Measurements from ENCODE around the gene PDCL3.
A peak's percentile ranks its signal among the peaks of the same experiment; 100 is the strongest.

The PDCL3 gene

DNA sequence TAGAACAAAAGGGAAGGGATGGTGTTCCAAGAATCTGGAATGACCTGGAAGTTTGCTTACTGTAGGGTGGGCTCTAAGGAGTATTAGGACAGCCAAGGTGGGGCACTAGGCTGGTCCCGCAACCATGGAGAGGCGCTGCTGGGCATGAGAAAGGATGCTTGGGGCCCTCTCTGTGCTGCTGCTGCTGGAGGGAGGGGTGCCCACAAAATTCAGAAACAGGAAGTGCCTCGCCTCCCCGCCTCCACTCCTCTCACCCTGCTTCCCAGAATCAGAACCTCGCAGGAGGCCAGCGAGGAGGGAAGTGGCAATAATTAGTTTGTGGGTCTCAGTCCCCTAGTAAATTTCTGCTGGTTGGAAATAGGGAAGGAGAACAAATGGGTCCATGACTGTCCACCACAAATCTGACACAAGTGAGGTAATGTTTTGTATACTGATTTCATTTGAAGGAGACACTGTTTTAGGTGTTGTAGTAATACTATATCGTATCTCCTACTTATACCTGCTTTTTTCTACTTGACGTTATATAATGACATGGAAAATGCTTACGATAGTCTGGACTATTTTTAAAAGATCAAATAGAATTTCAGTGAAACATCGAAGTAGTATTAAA lies 7.9 kb upstream of the PDCL3 start:
- no peak overlapping the region for H3K4me3 ChIP-seq (ENCODE audit: insufficient read depth, low read depth, low read length, poor library complexity, severe bottlenecking)
- H3K36me3 ChIP-seq (ENCODE audit: control insufficient read depth, insufficient read depth, low read length), result no peaks in the 10 kb centered on the region
- peaks cover 11% of the 10 kb centered on the region for H3K4me1 ChIP-seq (ENCODE audit: control insufficient read depth, insufficient read depth, low read length, poor library complexity, severe bottlenecking)
- DNase-seq, result peak in 1 of 3 donors; percentile 8
- no peaks in the 10 kb centered on the region for H3K9me3 ChIP-seq (ENCODE audit: control insufficient read depth, low read length)
- peak overlapping the region; percentile 20 for H3K27ac ChIP-seq (ENCODE audit: insufficient read depth, low read length, poor library complexity, severe bottlenecking)
- H3K27me3 ChIP-seq (replicated peaks; ENCODE audit: control insufficient read depth, insufficient read depth, low read length, poor library complexity, severe bottlenecking), result no peaks in the 10 kb centered on the region

DNA sequence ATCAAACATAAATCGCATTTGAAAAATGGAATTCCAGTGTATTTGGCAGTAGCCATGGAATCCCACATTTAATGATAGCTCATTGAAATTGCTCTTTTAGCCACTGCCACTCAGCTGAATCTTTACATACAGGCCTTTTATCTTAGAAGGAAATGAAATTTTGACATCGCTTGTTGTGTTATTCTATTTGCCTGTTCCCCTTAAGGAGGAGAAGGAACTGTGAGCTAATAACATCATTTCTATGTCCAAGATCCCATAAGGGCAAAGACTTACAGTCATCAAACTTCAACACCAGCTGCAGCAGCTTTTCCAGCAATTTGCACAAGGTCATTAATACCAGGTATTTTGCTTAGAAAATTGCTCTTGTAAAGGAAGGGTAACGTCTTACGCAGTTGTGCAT lies 6.0 kb upstream of the PDCL3 start:
- Histone ChIP-seq H3K4me1 (ENCODE audit: control insufficient read depth, insufficient read depth, low read length, poor library complexity, severe bottlenecking) (peaks cover 17% of the 10 kb centered on the region), H3K9me3 (ENCODE audit: control insufficient read depth, low read length) (no peaks in the 10 kb centered on the region), H3K36me3 (ENCODE audit: control insufficient read depth, insufficient read depth, low read length) (no peaks in the 10 kb centered on the region), H3K4me3 (ENCODE audit: insufficient read depth, low read depth, low read length, poor library complexity, severe bottlenecking) (no peak overlapping the region), H3K27me3 (replicated peaks; ENCODE audit: control insufficient read depth, insufficient read depth, low read length, poor library complexity, severe bottlenecking) (no peaks in the 10 kb centered on the region), H3K27ac (ENCODE audit: insufficient read depth, low read length, poor library complexity, severe bottlenecking) (no peak overlapping the region)
- DNase-seq, result no peak

DNA sequence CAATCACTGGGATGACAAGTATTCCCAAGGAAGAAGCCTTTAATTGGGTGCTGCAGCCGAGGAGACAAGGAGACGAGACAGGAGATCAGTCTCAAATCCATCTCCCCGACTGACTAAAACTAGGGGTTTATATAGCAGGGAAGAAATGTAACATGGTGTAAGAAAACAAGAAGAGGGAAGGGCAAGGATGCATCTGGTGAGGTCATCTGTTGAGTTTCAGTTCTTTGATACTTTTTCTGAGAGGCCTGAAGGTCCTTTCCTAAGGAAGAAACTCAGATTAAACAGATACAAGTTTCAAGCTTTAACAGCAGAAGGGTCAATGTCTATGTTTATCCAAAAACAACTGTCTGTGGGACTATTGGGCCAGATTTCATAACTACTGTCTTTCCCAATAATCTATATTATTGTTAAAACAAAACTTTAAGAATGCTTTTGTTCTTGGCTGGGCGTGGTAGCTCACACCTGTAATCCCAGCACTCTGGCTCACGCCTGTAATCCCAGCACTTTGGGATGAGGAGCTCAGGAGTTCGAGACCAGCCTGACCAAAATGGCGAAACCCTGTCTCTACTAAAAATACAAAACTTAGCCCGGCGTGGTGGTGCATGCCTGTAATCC lies 2.5 kb upstream of the PDCL3 start:
- no peaks in the 10 kb centered on the region for H3K36me3 ChIP-seq (ENCODE audit: control insufficient read depth, insufficient read depth, low read length)
- no peak overlapping the region for H3K4me3 ChIP-seq (ENCODE audit: insufficient read depth, low read depth, low read length, poor library complexity, severe bottlenecking)
- H3K27ac ChIP-seq (ENCODE audit: insufficient read depth, low read length, poor library complexity, severe bottlenecking), result no peak overlapping the region
- no peaks in the 10 kb centered on the region for H3K9me3 ChIP-seq (ENCODE audit: control insufficient read depth, low read length)
- H3K4me1 ChIP-seq (ENCODE audit: control insufficient read depth, insufficient read depth, low read length, poor library complexity, severe bottlenecking), result peaks cover 16% of the 10 kb centered on the region
- DNase-seq, result no peak
- no peaks in the 10 kb centered on the region for H3K27me3 ChIP-seq (replicated peaks; ENCODE audit: control insufficient read depth, insufficient read depth, low read length, poor library complexity, severe bottlenecking)

DNA sequence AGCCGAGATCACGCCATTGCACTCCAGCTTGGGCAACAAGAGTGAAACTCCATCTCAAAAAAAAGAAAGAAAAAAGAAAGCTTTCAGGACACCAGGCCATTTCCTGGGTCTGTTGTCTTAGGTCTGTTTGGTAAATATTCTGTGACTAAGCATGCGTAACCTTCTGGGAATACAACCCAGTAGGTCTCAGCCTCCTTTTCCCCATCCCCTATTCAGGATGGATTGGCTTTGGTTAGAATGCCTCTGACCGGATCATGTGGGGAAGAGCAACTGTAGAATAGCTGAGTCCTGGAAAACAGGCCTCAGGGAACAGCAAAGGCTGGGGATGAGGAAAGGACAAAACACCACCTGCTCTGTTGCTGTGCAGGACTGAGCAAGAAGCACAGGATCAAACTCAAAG lies 1.6 kb upstream of the PDCL3 start:
- Histone ChIP-seq H3K4me3 (ENCODE audit: insufficient read depth, low read depth, low read length, poor library complexity, severe bottlenecking) (no peak overlapping the region), H3K27ac (ENCODE audit: insufficient read depth, low read length, poor library complexity, severe bottlenecking) (peak overlapping the region; percentile 88), H3K9me3 (ENCODE audit: control insufficient read depth, low read length) (no peaks in the 10 kb centered on the region), H3K4me1 (ENCODE audit: control insufficient read depth, insufficient read depth, low read length, poor library complexity, severe bottlenecking) (peaks cover 15% of the 10 kb centered on the region), H3K36me3 (ENCODE audit: control insufficient read depth, insufficient read depth, low read length) (peaks cover under 1% of the 10 kb centered on the region), H3K27me3 (replicated peaks; ENCODE audit: control insufficient read depth, insufficient read depth, low read length, poor library complexity, severe bottlenecking) (no peaks in the 10 kb centered on the region)
- DNase-seq, result no peak

DNA sequence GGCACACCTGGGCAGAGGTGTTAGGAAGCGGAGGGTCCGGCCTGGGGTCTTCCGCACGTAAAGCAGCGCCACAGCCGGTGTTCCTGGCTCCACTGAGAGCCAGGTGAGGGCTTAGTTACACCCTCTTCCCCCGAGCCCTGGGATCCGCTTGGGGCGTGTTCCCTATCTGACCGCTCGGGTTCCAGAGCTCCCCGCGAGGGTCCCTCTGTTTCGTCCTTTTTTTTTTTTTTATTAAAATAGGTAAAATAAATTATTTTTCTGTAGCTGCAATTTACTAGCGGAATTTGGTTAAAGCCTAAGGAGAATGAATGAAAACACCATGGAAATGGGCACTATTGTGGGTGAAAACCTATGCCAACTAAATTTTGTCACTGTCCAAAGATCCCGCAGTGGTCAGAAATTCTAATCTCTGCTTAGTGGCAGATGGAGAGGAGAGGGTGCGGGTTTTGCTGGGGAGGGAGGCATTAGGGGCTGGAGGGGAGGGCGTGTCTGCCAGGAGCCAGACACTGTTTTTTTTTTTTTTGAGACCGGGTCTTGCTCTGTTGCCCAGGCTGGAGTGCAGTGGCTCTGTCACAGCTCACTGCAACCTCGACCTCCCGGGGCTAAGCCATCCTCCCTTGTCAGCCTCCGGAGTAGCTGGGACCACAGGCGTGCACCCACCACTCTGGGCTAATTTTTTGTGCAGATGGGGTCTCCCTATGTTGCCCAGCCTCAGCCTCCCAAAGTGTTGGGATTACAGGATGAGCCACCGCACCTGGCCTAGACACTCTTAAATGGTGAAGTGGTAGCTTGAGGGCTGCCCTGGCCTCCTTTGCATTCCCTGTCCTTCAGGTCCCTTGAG lies 834 bp downstream of the PDCL3 start:
- no peaks in the 10 kb centered on the region for H3K9me3 ChIP-seq (ENCODE audit: control insufficient read depth, low read length)
- H3K27ac ChIP-seq (ENCODE audit: insufficient read depth, low read length, poor library complexity, severe bottlenecking), result peak overlapping the region; percentile 88
- no peak for DNase-seq
- peaks cover 15% of the 10 kb centered on the region for H3K4me1 ChIP-seq (ENCODE audit: control insufficient read depth, insufficient read depth, low read length, poor library complexity, severe bottlenecking)
- peaks cover 15% of the 10 kb centered on the region for H3K36me3 ChIP-seq (ENCODE audit: control insufficient read depth, insufficient read depth, low read length)
- peak overlapping the region; percentile 92 for H3K4me3 ChIP-seq (ENCODE audit: insufficient read depth, low read depth, low read length, poor library complexity, severe bottlenecking)
- H3K27me3 ChIP-seq (replicated peaks; ENCODE audit: control insufficient read depth, insufficient read depth, low read length, poor library complexity, severe bottlenecking), result no peaks in the 10 kb centered on the region

DNA sequence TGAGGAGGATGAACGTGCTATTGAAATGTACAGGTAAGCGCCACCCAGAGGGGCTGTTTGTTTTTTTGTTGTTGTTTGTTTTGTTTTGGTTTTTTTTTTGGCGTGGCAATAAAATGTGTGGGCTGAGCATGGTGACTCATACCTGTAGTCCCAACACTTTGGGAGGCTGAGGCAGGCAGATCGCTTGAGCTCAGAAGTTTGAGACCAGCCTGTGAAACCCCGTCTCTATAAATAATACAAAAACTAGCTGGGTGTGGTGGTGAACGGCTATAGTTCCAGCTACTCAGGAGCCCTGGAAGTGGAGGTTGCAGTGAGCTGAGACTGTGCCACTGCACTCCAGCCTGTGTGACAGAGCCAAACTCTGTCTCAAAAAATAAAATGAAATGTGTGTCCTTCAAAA lies 6.2 kb downstream of the PDCL3 start:
- peaks cover 38% of the 10 kb centered on the region for H3K36me3 ChIP-seq (ENCODE audit: control insufficient read depth, insufficient read depth, low read length)
- DNase-seq, result no peak
- H3K4me3 ChIP-seq (ENCODE audit: insufficient read depth, low read depth, low read length, poor library complexity, severe bottlenecking), result no peak overlapping the region
- H3K4me1 ChIP-seq (ENCODE audit: control insufficient read depth, insufficient read depth, low read length, poor library complexity, severe bottlenecking), result peaks cover under 1% of the 10 kb centered on the region
- H3K27ac ChIP-seq (ENCODE audit: insufficient read depth, low read length, poor library complexity, severe bottlenecking), result no peak overlapping the region
- no peaks in the 10 kb centered on the region for H3K9me3 ChIP-seq (ENCODE audit: control insufficient read depth, low read length)
- H3K27me3 ChIP-seq (replicated peaks; ENCODE audit: control insufficient read depth, insufficient read depth, low read length, poor library complexity, severe bottlenecking), result no peaks in the 10 kb centered on the region

DNA sequence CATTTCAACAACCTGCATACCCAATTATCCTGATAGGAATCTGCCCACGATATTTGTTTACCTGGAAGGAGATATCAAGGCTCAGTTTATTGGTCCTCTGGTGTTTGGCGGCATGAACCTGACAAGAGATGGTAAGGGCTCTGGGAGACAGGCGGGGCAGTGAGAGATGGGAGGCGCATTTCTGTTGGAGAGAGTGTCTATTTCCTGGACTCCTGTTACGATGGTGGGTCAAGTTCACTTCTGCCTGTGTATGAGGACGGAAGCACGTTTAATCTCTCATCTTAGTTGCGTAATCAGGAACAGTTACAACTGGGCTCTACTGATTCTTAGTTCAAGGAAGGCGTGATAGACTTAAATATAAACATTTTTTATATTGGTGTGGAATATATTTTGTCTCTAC lies 8.9 kb downstream of the PDCL3 start:
- Histone ChIP-seq H3K36me3 (ENCODE audit: control insufficient read depth, insufficient read depth, low read length) (peaks cover 41% of the 10 kb centered on the region), H3K4me1 (ENCODE audit: control insufficient read depth, insufficient read depth, low read length, poor library complexity, severe bottlenecking) (no peaks in the 10 kb centered on the region), H3K27me3 (replicated peaks; ENCODE audit: control insufficient read depth, insufficient read depth, low read length, poor library complexity, severe bottlenecking) (no peaks in the 10 kb centered on the region), H3K27ac (ENCODE audit: insufficient read depth, low read length, poor library complexity, severe bottlenecking) (no peak overlapping the region), H3K9me3 (ENCODE audit: control insufficient read depth, low read length) (no peaks in the 10 kb centered on the region), H3K4me3 (ENCODE audit: insufficient read depth, low read depth, low read length, poor library complexity, severe bottlenecking) (no peak overlapping the region)
- no peak for DNase-seq

DNA sequence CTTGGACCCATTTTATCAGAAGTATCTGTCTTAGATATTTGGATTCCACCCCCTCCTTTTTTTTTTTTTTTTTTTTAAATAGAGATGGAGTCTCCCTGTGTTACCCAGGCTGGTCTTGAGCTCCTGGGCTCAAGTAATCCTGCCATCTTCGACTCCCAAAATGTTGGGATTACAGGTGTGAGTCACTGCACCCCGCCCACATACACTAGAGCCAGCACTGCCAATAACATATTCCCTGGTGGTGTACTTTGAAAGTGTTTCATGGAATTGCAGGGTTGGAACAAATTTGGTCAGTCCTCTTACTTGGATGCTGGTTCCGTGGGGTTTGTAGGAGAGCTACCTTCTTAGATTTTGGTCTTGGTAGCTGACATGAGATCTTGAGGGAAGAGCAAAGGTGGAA lies 15.0 kb downstream of the PDCL3 start:
- Histone ChIP-seq H3K36me3 (ENCODE audit: control insufficient read depth, insufficient read depth, low read length) (peaks cover 8% of the 10 kb centered on the region), H3K9me3 (ENCODE audit: control insufficient read depth, low read length) (no peaks in the 10 kb centered on the region)
- DNase-seq, result no peak

DNA sequence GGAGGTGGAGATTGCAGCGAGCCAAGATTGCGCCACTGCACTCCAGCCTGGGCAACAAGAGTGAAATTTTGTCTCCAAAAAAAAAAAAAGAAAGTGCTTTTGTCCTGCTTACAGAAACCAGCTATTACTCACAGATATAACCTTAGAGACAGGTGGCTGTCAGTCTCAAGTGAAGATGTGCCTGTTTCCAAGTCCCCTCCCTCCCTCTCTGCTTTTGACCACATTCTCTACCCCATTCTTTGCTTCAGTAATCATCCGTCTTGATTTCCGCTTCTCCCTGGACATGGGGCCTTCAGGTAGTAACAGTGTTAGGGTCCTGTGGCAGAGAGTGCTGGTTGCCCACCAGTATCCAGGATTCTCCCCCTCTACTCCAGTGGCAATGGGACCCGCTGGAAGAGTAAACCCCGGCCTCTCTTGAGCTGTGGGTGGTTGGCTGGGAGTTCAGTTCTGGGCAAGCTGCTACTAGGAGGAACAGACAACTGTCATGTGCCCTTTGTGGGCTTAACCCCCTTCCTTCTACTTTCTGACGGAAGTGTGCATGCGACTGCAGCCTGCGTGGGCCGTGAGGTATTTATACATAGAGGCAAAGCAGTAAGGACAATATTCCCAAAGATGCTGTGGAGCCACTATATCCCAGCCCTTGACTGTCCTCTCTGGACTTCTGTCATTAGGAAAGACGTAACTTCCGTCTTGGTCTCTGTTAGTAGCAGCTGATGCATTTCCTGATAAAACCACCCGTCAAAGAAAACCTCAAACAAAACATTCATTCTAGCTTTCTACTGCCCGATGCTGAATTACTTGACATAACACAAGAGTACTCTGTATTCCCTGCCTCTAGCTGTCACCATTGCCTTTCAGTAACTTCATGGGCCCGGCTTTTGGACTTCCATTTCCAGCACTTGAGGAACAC lies 17.8 kb downstream of the PDCL3 start:
- peak; percentile 36 to 62 (median 37) for DNase-seq

More for the DNA sequence above, 15.0 kb downstream of the PDCL3 start:
- Histone ChIP-seq H3K27ac (ENCODE audit: insufficient read depth, low read length, poor library complexity, severe bottlenecking) (peak overlapping the region; percentile 11), H3K27me3 (replicated peaks; ENCODE audit: control insufficient read depth, insufficient read depth, low read length, poor library complexity, severe bottlenecking) (no peaks in the 10 kb centered on the region), H3K4me3 (ENCODE audit: insufficient read depth, low read depth, low read length, poor library complexity, severe bottlenecking) (no peak overlapping the region), H3K4me1 (ENCODE audit: control insufficient read depth, insufficient read depth, low read length, poor library complexity, severe bottlenecking) (peaks cover 14% of the 10 kb centered on the region)

More for the DNA sequence above, 17.8 kb downstream of the PDCL3 start:
- Histone ChIP-seq H3K4me1 (ENCODE audit: control insufficient read depth, insufficient read depth, low read length, poor library complexity, severe bottlenecking) (peaks cover 18% of the 10 kb centered on the region), H3K27me3 (replicated peaks; ENCODE audit: control insufficient read depth, insufficient read depth, low read length, poor library complexity, severe bottlenecking) (no peaks in the 10 kb centered on the region), H3K27ac (ENCODE audit: insufficient read depth, low read length, poor library complexity, severe bottlenecking) (peak overlapping the region; percentile 72), H3K4me3 (ENCODE audit: insufficient read depth, low read depth, low read length, poor library complexity, severe bottlenecking) (peak overlapping the region; percentile 18), H3K36me3 (ENCODE audit: control insufficient read depth, insufficient read depth, low read length) (no peaks in the 10 kb centered on the region), H3K9me3 (ENCODE audit: control insufficient read depth, low read length) (no peaks in the 10 kb centered on the region)
